ENCODE data around the gene MAP1B. TPM values are rescaled to one million over a fixed set of nuclear protein-coding genes. Genes with fewer than 3 reads are reported as not detected.

Gene MAP1B
- total RNA-seq, 4 donors from 2014 or later, result 479 to 654 (median 593) TPM

GRCh38 chr5:72121780-72122445, 14.6 kb downstream of the MAP1B start:
- ATAC-seq (ENCODE audit: low FRiP score), result no peak
- no peak for DNase-seq (ENCODE audit: low spot score)
- TF ChIP-seq, protein P1, sequence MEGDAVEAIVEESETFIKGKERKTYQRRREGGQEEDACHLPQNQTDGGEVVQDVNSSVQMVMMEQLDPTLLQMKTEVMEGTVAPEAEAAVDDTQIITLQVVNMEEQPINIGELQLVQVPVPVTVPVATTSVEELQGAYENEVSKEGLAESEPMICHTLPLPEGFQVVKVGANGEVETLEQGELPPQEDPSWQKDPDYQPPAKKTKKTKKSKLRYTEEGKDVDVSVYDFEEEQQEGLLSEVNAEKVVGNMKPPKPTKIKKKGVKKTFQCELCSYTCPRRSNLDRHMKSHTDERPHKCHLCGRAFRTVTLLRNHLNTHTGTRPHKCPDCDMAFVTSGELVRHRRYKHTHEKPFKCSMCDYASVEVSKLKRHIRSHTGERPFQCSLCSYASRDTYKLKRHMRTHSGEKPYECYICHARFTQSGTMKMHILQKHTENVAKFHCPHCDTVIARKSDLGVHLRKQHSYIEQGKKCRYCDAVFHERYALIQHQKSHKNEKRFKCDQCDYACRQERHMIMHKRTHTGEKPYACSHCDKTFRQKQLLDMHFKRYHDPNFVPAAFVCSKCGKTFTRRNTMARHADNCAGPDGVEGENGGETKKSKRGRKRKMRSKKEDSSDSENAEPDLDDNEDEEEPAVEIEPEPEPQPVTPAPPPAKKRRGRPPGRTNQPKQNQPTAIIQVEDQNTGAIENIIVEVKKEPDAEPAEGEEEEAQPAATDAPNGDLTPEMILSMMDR (IDR thresholded peaks at IDR 0.05), result no peak

DNA sequence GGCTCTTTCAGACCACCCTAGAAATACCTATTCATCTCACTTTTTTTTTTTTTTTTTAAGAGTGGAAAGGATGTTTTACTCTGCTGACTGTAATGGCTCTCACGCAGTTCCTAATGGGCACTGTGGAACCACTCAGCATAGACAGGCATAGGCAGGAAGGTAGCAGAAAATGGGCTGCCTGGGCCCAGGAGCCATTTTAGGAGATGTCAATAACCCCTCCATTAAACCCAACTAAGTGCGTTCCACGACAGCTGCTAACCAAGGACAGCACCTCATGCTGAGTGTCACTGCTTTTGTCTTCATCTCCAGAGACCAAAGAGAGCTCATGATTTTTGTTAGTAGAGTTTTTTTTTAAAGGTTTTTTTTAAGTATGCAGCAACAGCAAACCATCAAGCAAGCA, 15.3 kb downstream of the MAP1B start:
- no peak for ATAC-seq (ENCODE audit: low FRiP score)
- TF ChIP-seq, protein P1 (IDR thresholded peaks at IDR 0.05), result no peak
- no peak for DNase-seq (ENCODE audit: low spot score)

DNA sequence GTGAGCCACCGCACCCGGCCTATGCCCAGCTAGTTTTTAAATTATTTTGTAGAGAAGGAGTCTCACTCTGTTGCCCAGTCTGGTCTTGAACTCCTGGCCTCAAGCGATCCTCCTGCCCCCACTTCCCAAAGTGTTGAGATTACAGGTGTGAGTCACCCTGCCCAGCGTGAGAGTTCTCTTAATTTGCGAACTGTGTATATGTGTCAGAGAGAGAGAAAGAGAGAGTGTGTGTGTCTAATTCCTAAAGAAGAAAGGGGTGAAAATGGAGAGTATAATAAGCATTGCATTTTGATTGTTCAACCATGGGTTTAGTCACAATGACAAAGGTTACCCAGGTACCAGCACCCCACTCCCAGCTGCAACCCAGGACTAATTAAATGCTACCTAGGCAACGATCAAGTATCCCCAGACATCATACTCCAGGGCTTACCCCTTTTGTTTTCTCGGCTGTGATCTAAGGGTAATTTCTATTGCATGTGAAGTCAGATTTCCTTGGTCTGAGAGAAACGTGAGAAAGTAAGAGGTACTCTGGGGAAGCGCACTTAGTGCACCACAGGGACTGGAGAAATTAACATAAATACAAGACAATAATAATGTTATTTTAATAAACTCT, 16.6 kb downstream of the MAP1B start:
- DNase-seq (ENCODE audit: low spot score) (no peak), ATAC-seq (ENCODE audit: low FRiP score) (no peak)
- TF ChIP-seq, protein P1 (IDR thresholded peaks at IDR 0.05), result no peak

- TF ChIP-seq, protein P1 (IDR thresholded peaks at IDR 0.05), result no peak
- ATAC-seq (ENCODE audit: low FRiP score), result no peak
- no peak for DNase-seq (ENCODE audit: low spot score)
Observed at GRCh38 chr5:72125271-72125940, 18.1 kb downstream of the MAP1B start.

- TF ChIP-seq, protein P1 (IDR thresholded peaks at IDR 0.05), result no peak
- no peak for ATAC-seq (ENCODE audit: low FRiP score)
- no peak for DNase-seq (ENCODE audit: low spot score)
Observed at GRCh38 chr5:72125941-72126620, 18.8 kb downstream of the MAP1B start.

GRCh38 chr5:72126796-72127195, 19.5 kb downstream of the MAP1B start:
- ATAC-seq (ENCODE audit: low FRiP score), result no peak
- no peak for DNase-seq (ENCODE audit: low spot score)
- TF ChIP-seq, protein P1 (IDR thresholded peaks at IDR 0.05), result no peak
